Erythroblast (primary cell): ENCODE results near the gene AFF3.

Experiments
- GATA1 ChIP-seq: IDR thresholded peaks from 2 replicates; pipeline ENCODE4 v1.6.1; 2011; ENCODE audit warnings: low read depth, mild to moderate bottlenecking, control low read depth, low read length, moderate library complexity
- POLR2A ChIP-seq: IDR thresholded peaks from 2 replicates; pipeline ENCODE4 v1.6.1; 2011; ENCODE audit warnings: mild to moderate bottlenecking, low read length

GRCh38 chr2:100178864-100179263 is 36.5 kb upstream of the AFF3 start:
- no peak for TF ChIP-seq POLR2A
- no peak for TF ChIP-seq GATA1
